ENCODE data around the gene OBP2A.

GRCh38 chr9:135502168-135502872 lies 43.6 kb upstream of the OBP2A start:
- no peak for TF ChIP-seq CTCF (IDR thresholded peaks at IDR 0.05 in 2 of 3, conservative IDR thresholded peaks at IDR 0.05 in 1 of 3; ENCODE audit: borderline replicate concordance in 1 of 3, insufficient read depth in 1 of 3, low read depth in 2 of 3, low read length in 2 of 3)
- no peak for TF ChIP-seq YY1 (IDR thresholded peaks at IDR 0.05; ENCODE audit: extremely low read depth, insufficient replicate concordance, low read depth, low read length)
- TF ChIP-seq POLR2AphosphoS5 (IDR thresholded peaks at IDR 0.05; ENCODE audit: low read depth, low read length) = no peak
